Measurements from ENCODE around the gene OR52B6.
"Not testable (repeated sequence)": the region's sequence is repeated elsewhere in the genome, so short reads cannot be mapped to it uniquely, and the experiment has no call there.

OR52B6 gene

GRCh38 chr11:5596607-5597201, 16.0 kb downstream of the OR52B6 start, which contains the start of gene TRIM6:
TSS of gene TRIM6 (plus strand) at chr11:5596637. CDS start at chr11:5596898, 261 bp downstream.
- peak; percentile 3 for DNase-seq (ENCODE audit: low spot score)

DNA sequence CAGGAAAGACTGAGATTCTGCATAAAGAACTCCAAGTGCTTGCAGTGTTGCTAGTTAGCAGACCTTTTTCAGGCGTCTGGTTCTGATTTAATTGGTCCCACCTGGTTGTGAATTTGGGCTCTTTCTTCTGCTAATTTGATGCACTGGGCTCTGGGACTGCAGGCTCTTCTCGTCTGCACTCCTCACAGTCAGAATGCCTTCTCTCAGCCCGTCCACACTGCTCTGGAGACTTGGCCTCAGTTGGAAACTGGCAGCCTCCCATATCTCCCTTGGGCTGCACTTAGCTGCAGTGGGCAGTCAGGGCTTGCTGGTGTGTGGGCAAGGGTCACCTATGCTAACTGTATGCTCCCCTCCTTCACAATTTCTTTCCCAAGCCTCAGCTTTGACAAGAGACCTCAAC, 17.3 kb downstream of the OR52B6 start:
- no peak for DNase-seq (ENCODE audit: low spot score)

- peak; percentile 56 for DNase-seq (ENCODE audit: low spot score)
Observed at GRCh38 chr11:5600374-5600851, 19.7 kb downstream of the OR52B6 start.

DNA sequence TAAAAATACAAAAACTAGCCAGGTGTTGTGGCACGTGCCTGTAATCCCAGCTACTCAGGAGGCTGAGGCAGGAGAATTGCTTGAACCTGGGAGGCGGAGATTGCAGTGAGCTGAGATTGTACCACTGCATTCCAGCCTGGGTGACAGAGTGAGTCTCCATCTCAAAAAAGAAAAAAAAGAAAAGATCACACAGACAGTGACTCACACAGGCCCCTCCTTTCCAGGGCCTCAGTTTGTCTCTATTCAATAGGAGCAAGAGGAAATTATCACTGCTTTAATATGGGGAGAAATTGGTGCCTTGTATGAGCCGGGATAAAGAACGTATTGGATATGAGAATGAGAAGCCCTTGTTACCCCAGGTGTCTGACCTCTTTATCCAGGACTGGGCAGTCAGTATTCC, 22.1 kb downstream of the OR52B6 start:
- not testable (repeated sequence) for DNase-seq (ENCODE audit: low spot score)

DNA sequence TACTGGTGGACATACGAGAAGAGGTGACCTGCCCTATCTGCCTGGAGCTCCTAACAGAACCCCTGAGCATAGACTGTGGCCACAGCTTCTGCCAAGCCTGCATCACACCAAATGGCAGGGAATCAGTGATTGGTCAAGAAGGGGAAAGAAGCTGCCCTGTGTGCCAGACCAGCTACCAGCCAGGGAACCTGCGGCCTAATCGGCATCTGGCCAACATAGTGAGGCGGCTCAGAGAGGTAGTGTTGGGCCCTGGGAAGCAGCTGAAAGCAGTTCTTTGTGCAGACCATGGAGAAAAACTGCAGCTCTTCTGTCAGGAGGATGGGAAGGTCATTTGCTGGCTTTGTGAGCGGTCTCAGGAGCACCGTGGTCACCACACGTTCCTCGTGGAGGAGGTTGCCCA, 22.6 kb downstream of the OR52B6 start:
- no peak for DNase-seq (ENCODE audit: low spot score)

DNA sequence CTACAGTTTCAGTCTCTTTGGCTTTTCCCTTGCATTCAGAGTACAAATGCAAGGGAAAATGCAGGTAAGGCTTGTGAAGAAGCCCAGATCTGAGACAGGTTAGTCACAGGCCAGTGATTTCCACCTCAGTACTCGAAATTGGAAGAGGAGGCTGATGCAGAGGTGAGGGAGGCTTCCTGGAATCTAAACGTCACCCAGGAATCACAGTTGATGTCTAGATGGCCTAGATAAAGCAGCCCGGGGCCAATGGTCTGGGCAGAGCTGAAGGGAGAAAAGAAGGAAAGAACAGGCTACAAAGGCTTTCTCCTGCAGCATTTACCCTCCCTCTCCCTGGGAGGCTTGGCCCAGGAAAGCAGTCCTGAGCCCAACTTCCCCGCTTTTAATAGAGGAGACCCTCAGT, 24.2 kb downstream of the OR52B6 start:
- DNase-seq (ENCODE audit: low spot score): no peak

DNA sequence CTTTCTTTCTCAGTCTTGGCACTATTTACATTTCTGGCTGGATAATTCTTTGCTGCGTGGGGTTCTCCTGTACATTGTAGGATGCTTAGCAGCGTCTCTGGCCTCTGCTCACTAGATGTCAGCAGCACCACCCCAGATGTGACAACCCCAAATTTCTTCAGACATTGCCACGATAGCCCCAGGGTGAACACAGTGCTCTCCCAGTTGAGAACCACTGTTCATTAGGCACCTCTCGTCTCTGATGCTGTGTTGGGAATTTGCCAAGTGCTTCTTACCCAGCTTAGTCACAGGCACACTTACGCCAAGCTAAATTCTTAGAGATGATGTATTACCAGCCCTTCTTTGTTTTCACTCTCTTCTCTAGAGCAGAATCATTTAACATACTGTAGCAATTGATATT, 25.2 kb downstream of the OR52B6 start:
- DNase-seq (ENCODE audit: low spot score): no peak

GRCh38 chr11:5608808-5609207, 28.1 kb downstream of the OR52B6 start:
- no peak for DNase-seq (ENCODE audit: low spot score)

DNA sequence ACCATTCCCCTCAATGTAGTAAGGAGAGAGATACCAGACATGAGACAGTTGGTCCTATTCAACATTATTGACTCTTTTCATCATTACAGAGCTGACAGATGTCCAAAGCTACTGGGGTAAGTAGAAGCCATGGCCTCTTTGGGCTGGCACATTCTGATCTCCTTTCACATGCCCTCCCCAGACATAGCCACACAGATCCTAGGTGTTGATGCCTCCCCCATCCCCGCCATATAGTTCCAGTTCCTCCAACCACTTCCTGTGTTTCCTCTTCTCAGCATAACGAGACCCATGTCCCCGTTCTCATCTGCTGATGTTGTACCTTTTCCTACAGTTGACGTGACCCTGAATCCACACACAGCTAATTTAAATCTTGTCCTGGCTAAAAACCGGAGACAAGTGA, 29.8 kb downstream of the OR52B6 start:
- DNase-seq (ENCODE audit: low spot score): no peak

DNA sequence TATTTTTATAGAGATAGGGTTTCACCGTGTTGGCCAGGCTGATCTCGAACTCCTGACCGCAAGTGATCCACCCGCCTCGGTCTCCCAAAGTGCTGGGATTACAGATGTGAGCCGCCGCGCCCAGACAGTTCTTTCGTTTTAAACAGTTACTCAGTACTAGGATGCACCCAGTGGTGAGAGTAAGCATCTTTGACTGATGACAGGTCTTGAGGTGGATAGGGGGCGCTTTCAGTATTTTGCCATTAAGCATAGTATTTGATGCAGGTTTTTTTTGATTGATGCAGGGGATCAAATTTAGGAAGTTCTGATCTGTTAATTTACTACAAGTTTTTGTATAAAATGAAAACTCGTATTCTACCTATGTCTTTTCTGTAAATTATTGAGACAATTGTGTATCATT, 30.9 kb downstream of the OR52B6 start:
- DNase-seq (ENCODE audit: low spot score): no peak

DNA sequence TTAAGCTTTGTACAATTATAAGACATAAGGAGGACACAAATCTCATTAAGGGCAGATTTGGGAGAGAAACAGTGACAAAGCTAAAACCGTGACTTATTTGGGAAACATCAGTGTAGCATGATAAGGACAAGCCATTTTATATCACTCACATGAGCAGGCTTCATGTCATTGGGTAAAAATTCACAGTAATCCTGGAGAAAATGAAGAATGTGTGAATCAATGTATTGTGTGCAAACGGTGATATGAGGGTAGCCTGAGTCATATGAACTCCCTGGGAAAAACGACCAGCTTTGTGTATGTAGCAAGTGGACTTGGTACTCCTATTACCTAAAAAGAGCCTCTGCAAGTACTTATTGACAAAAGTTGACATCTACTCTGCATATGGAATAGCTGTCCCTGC, 38.1 kb downstream of the OR52B6 start:
- no peak for DNase-seq (ENCODE audit: low spot score)

GRCh38 chr11:5620651-5621521, 40.2 kb downstream of the OR52B6 start:
- DNase-seq (ENCODE audit: low spot score): no peak

- DNase-seq (ENCODE audit: low spot score): no peak
Observed at GRCh38 chr11:5621580-5621979, 40.9 kb downstream of the OR52B6 start.

DNA sequence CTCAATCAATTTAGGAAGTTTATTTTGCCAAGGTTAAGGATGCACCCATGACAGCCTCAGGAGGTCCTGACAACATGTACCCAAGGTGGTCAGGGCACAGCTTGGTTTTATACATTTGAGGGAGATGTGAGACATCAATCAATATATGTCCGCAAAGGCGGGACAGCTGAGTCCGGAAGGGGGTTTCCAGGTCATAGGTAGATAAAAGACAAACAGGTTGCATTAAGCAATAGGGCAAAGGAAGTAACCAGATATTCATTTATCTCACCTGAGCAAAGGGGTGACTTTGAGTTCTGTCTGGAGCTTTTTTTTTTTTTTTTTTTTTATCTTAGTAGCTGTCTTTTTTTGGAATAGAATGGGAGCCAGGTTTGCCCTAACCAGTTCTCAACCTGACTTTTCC, 42.1 kb downstream of the OR52B6 start:
- no peak for DNase-seq (ENCODE audit: low spot score)

DNA sequence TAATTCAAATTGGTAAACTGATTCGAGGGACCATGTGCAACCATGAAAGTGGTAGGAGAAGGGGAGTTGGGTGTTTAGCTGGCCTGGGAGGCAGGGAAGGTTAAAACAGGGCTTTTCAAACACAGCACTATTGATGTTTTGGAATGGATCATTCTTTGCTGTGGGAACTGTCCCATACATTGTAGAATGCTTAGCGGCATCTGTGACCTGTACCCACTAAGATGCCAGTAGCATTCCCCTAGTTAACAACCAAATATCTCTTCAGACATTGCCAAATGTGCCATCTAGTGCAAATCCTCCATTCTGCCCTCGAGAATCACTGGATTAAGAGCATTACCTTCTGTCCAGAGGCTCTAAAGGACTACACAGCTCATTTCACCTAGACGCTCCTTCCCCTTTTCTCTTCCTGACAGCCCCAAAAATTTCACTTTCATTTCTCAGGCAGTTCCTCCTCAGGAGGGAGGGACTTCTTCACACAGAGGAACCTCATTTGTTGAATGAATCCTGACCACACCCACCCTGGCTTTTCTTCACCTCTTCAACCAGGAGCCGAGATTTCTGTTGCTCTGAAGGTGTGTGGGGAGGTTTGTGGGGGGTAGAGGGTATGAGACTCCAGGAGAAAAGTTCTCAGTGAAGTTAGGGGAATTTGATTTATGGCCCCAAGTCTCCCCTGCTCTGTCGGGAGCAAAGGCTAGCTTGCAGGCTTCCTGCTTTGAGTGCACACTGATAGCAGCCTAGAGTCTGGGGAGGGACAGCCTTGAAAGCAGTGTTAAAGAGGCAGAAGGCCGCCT, 44.0 kb downstream of the OR52B6 start, which contains the start of gene TRIM34:
TSS of gene TRIM34 (plus strand) at position 513 of the 791 bp plus-strand sequence. CDS start 7,331 bp downstream, outside the sequence.
- DNase-seq (ENCODE audit: low spot score): peak; percentile 76

- no peak for DNase-seq (ENCODE audit: low spot score)
Observed at GRCh38 chr11:5625281-5625680, 44.6 kb downstream of the OR52B6 start.

DNA sequence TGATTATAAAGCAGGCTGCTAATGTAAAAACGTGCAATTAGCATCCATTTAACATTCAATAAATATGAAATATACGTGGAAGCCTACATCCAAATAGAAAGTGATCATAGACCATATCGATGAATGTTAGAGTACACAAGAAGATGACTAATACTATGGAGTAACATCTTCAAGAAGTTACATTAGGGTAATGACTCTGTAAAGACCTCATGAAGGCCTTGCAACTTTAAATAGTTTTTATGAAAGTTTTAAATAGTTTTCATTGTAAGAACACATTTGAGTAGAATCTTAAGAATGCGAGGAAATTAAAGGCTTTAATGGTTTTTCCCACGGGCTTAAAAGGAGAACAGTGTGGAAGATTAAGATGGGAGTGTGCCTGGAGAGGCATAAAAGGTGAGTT, 45.5 kb downstream of the OR52B6 start:
- no peak for DNase-seq (ENCODE audit: low spot score)

- DNase-seq (ENCODE audit: low spot score): no peak
Observed at GRCh38 chr11:5631417-5631816, 50.7 kb downstream of the OR52B6 start.
